Erythroblast (primary cell): Measurements from ENCODE around the gene PDE4D.

Experiments used
- DNase-seq, 2 experiments: peaks; one replicate each; lab custom pipeline; 2025; lab: John Stamatoyannopoulos, UW
- GATA1 ChIP-seq: IDR thresholded peaks from 2 replicates; pipeline ENCODE4 v1.6.1; 2011; ENCODE audit warnings: low read depth, mild to moderate bottlenecking, control low read depth, low read length, moderate library complexity
- POLR2A ChIP-seq: IDR thresholded peaks from 2 replicates; pipeline ENCODE4 v1.6.1; 2011; ENCODE audit warnings: mild to moderate bottlenecking, low read length

The PDE4D gene

DNA sequence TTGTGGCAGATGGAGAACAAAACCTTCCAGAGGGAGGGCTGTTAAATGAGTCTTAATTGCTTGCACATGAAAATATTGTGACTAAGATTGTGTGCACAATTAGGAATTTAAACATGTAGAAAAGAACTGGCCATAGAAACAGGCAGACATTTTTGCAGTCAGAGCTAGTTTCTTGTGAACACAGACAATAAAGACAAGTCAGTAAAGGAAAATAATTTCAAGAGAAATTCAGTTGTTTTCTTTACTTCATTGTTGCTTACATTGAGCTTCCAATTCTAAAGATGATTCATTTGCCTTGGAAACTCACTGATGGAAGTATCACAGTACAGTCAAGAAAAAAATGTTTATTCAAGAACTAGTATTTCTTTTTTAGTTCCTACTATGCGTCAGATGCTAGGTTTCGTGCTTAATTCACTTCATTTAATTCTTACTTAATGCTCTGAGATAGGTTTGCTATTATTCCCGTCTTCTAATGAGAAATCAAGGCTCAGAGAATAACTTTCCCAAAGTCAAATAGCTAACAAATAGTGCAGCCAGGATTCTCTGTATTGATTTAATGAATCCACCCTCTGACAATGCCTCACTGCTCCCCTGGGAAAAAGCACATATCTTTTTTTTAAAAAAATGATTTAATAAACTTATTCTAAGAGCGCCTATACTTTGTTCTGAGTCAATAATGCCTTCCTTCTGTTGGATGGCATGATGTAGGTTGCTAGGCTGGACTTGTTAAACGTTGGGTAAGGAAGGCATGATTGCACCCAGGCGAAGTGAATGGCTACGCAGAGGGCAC lies 729.3 kb downstream of the PDE4D start:
- no peak for DNase-seq
- TF ChIP-seq POLR2A (no peak), GATA1 (no peak)

DNA sequence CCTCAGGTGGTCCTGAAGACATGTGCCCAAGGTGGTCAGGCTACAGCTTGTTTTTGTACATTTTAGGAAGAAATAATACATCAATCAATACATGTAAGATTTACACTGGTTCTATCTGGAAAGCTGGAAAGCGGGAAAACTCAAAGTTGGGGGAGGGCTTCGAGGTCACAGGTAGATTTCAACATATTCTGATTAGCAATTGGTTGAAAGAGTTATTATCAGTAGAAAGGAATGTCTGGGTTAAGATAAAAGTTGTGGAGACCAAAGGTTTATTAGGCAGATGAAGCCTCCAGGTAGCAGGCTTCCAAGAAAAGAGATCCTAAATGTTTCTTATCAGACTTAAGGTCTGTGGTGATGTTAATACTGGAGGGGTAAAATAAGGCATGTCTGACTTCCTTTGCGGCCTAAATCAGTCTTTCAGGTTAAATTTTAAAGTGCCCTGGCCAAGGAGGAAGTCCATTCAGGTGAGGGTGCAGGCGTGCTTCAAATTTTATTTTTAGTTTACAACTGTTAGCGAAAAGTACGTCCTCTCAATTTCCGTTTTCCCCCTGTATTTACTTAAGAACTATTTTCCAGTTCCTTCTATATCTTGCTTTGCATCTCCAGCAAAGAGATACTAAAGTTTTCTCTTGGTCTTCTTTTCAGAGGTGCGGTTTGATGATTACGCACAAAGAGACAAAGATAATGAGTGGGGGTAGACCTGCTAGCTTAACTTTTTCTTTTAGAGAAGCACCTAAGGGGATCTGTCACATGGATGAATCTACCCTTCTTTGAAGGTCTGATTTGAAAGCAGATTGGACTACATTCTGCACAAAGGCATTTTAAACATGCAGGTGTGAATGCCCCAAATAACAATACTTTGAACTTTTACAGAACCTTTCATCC lies 732.1 kb downstream of the PDE4D start:
- DNase-seq = no peak
- TF ChIP-seq GATA1 = no peak
- TF ChIP-seq POLR2A = no peak

DNA sequence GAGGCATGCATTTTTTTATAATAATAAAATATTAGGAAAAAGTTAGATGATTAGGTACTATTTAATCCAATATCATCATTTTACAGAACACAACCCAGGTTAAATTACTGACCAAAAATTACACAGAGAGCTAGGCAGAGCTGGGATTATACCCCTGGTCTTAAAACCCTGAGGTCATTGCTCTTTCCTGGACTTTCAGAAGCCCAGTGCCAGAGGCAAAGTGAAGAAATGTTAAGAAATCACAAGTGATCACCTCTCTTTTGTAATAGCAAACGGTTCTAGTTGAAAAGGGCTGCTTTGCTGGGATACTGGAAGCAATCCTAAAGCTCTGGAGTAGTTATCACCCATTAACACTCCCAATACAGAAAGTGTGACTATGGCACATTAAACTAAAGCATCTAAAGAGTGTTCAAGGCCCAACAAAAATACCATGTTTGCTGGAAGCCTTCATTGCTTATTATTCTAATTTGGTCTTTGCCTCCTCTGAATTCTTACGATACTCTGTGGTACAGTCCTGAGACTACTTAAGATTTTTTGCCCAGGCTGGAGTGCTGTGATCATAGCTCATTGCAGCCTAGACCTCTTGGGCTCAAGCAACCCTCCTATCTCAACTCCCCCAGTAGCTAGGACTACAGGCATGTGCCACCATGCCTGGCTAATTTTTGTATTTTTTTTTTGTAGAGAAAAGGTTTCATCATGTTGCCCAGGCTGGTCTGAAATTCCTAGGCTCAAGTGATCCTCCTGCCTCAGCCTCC lies 734.7 kb downstream of the PDE4D start:
- TF ChIP-seq POLR2A (no peak), GATA1 (no peak)
- DNase-seq = no peak

- TF ChIP-seq POLR2A (no peak), GATA1 (no peak)
- DNase-seq = no peak
Measured at GRCh38 chr5:59158165-59158564, 735.4 kb downstream of the PDE4D start.

DNA sequence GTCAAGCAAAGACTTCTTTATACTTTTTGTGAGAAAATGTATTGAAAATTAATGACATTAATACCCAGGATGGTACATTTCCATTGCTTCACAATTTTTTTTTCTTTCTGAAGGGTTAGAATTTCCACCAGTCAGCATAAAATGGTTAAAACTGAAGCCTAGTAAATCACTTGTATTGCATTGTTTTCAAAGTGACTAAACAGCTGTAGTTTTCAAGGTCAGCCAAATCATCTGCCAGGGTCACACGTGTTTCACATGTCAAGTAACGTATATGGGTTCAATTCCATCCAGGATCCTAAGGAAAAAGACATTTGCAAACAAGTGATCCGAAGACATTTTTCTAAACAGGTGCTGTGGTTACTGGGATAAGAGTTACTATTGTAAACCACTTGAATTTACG lies 736.5 kb downstream of the PDE4D start:
- DNase-seq = no peak
- TF ChIP-seq POLR2A = no peak
- no peak for TF ChIP-seq GATA1

DNA sequence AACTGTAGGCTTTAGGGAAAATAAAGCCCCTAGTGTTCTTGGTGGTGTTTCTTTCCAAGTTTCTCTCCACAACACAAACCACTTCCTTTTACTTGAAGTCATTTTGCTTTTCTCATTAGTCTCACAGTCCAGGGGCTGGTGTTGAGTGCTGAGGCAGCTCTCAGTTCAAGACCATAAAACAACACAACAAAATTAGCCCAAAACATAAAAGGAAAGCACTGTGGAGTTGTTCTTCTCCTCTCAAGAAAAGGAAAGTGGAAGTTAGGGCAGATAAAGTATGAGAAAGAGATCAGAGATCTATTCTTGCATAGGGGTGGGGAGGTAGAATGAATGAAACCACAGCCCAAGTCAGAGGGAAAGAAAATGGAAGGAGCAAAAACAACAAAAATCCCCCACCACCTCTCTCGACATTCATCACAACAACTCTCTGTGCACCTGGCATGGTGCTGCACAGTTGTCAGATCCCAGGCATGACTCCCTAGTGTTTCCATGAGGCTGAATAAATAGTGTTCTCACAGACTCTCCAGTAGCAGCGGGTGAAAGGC lies 740.8 kb downstream of the PDE4D start:
- no peak for TF ChIP-seq POLR2A
- TF ChIP-seq GATA1 = no peak
- no peak for DNase-seq

DNA sequence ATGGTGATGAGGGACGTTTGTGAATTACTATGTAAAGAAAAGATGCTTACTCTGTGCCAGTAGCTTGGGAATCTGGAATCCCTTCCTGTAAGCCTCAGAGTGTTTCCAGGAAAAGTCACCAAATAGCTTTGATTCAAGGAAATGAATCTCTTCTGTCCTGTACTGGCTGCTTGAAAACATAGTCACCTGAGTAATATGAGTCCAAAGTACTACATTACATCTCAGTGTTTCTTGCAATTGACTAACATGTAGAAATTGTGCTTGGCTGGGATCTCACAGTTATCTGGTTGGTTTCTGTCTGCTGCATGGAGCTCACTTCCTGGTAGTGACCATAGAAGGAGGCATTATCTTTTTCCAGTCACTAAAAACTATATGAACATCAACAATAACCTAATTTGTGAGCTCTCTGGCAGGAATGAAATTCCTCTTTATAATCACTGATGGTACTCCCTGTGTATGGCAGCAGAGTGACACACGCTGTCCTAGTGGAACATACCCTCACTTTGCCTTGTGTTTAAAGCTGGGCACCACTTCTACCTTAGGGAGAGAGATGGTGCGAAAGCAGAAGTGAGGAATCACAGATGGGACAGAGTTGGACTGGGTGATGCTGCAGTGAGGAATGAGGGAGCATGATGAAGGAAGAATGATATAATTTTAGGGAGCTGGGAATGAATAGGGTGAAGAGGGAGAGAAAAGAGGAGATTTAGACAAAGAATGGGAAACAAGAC lies 742.2 kb downstream of the PDE4D start:
- TF ChIP-seq POLR2A (no peak), GATA1 (no peak)

GRCh38 chr5:59149827-59150226 lies 743.7 kb downstream of the PDE4D start:
- no peak for DNase-seq
- TF ChIP-seq POLR2A (no peak), GATA1 (no peak)

More for the DNA sequence above, 742.2 kb downstream of the PDE4D start:
- DNase-seq = no peak

- no peak for TF ChIP-seq POLR2A
- TF ChIP-seq GATA1 = no peak
- no peak for DNase-seq
Measured at GRCh38 chr5:59149271-59149670, 744.3 kb downstream of the PDE4D start.

DNA sequence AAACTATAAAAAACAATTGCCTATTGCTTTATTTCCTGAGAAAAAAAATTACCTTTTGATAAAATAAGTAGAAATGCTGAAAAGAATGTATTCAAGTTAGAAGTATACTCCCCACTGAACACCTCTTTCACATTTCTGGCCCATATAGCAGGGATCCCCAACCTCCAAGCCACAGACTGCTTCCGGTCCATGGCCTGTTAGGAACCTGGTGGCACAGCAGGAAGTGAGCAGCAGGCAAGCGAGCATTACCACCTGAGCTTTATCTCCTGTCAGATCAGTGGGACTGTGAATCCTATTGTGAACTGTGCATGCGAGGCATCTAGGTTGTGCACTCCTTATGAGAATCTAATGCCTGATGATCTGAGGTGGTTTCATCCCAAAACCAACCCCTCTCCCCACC lies 746.8 kb downstream of the PDE4D start:
- DNase-seq = no peak
- TF ChIP-seq GATA1 (no peak), POLR2A (no peak)

DNA sequence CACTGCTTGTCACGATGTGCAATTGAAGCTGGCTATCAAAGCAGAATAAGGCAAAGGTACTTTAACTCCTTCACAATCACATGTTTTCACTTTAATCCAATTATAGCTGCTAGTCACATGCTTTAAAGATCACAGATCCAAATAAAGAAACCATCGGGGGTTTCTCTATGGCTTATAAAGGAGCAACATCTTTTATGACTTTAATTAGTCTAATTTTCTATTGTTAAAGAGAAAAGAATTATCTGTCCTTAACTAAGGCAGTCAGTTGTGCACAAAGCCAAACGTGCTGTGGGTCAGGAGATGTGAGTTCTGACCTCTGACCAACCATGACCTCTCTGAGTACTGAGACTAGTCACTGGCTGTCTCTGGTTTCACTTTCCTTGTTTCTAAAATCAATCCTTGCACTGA lies 749.6 kb downstream of the PDE4D start:
- TF ChIP-seq GATA1 (no peak), POLR2A (no peak)
- no peak for DNase-seq

DNA sequence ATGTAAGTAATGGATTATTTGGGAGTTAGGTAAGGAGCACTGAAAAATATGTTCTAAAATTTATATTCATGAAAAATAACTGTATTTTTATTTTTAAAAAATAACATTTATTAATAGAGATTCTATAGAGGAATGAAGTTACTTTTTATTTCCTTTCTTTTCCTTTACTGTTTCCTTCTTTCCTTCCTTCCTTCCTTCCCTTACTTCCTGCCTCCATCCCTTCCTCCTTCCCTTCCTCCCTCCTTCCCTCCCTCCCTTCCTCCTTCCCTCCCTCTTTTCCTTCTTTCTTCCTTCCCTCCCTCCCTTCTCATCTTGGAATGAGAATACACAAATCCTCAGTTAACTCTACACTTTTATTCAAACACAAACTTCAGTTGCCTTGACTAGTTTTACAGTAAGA lies 750.6 kb downstream of the PDE4D start:
- no peak for TF ChIP-seq GATA1
- no peak for TF ChIP-seq POLR2A
- no peak for DNase-seq

GRCh38 chr5:59142138-59142537 lies 751.4 kb downstream of the PDE4D start:
- TF ChIP-seq GATA1 (no peak), POLR2A (no peak)
- no peak for DNase-seq

- DNase-seq = no peak
Measured at GRCh38 chr5:59140133-59140532, 753.4 kb downstream of the PDE4D start.

More at GRCh38 chr5:59140133-59140532, 753.4 kb downstream of the PDE4D start:
- TF ChIP-seq GATA1 = no peak
- no peak for TF ChIP-seq POLR2A
